HEK293 (cell line): Measurements from ENCODE around the gene APOA5.

ENCODE experiments used
- OVOL3 ChIP-seq: fragments of 450-650 bp; formaldehyde crosslinking; IDR thresholded peaks from 2 replicates; pipeline ENCODE4 v1.5.1; 2016; ENCODE audit warnings: missing biosample characterization, missing genetic modification characterization
- YY1 ChIP-seq: fragments of 450-650 bp; formaldehyde crosslinking; IDR thresholded peaks from 2 replicates; pipeline ENCODE4 v1.5.1; 2018; ENCODE audit warnings: missing biosample characterization, missing genetic modification characterization
- ZBTB21 ChIP-seq: fragments of 450-650 bp; formaldehyde crosslinking; IDR thresholded peaks from 2 replicates; pipeline ENCODE4 v1.5.1; 2017; ENCODE audit warnings: missing biosample characterization, missing genetic modification characterization
- ZBTB8A ChIP-seq: fragments of 450-650 bp; formaldehyde crosslinking; IDR thresholded peaks from 2 replicates; pipeline ENCODE4 v1.5.1; 2016; ENCODE audit warnings: missing biosample characterization, missing genetic modification characterization
- ZFP37 ChIP-seq: fragments of 450-650 bp; formaldehyde crosslinking; IDR thresholded peaks from 2 replicates; pipeline ENCODE4 v1.5.1; 2016; ENCODE audit warnings: missing biosample characterization, missing genetic modification characterization
- ZNF174 ChIP-seq: fragments of 450-650 bp; formaldehyde crosslinking; IDR thresholded peaks from 2 replicates; pipeline ENCODE4 v1.5.0; 2017; ENCODE audit warnings: missing biosample characterization, mild to moderate bottlenecking, missing genetic modification characterization
- ZNF175 ChIP-seq: fragments of 450-650 bp; formaldehyde crosslinking; IDR thresholded peaks from 2 replicates; pipeline ENCODE4 v1.5.1; 2016; ENCODE audit warnings: missing biosample characterization, missing genetic modification characterization
- ZNF223 ChIP-seq: fragments of 450-650 bp; formaldehyde crosslinking; IDR thresholded peaks from 2 replicates; pipeline ENCODE4 v1.5.1; 2016; ENCODE audit warnings: missing biosample characterization, missing genetic modification characterization
- ZNF24 ChIP-seq: fragments of 450-650 bp; formaldehyde crosslinking; IDR thresholded peaks from 2 replicates; pipeline ENCODE4 v1.5.1; 2016; ENCODE audit warnings: missing biosample characterization, missing genetic modification characterization
- ZNF48 ChIP-seq: fragments of 450-650 bp; formaldehyde crosslinking; IDR thresholded peaks from 2 replicates; pipeline ENCODE4 v1.5.1; 2016; ENCODE audit warnings: missing biosample characterization, missing genetic modification characterization
- ZNF76 ChIP-seq: fragments of 450-650 bp; formaldehyde crosslinking; IDR thresholded peaks from 2 replicates; pipeline ENCODE4; 2016; ENCODE audit warnings: low read depth, missing biosample characterization, missing genetic modification characterization, borderline replicate concordance
- TF ChIP-seq, protein P1 (sequence below): fragments of 450-650 bp; formaldehyde crosslinking; optimal IDR thresholded peaks from 2 replicates; pipeline ENCODE3; 2016; ENCODE audit warnings: missing biosample characterization, mild to moderate bottlenecking, missing genetic modification characterization
- TF ChIP-seq, protein P2 (sequence below): fragments of 450-650 bp; formaldehyde crosslinking; IDR thresholded peaks from 2 replicates; pipeline ENCODE4 v1.5.1; 2016; ENCODE audit warnings: missing biosample characterization, missing genetic modification characterization
- TF ChIP-seq, protein P3 (sequence below): fragments of 450-650 bp; formaldehyde crosslinking; IDR thresholded peaks from 2 replicates; pipeline ENCODE4 v1.5.1; 2017; ENCODE audit warnings: missing biosample characterization, mild to moderate bottlenecking, missing genetic modification characterization, moderate library complexity

DNA sequence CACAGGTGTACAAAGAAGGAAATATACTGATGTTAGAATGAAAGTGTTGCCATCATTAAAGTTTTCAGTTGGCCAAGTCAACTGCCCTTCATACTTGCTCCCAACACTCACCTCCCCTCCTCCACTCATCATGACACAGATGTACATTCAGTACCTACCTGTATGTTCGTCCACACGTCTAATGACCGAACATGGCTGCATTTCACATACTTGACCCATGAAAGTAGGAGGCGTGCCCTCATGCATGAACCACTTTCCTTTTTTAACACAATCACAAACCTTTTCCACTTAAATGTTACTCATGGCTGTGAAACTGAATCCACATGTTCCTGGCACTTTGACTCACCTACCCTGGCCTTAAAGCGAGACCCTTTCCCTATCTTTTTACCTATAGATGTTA is 15.7 kb downstream of the APOA5 start:
- TF ChIP-seq, protein P1, sequence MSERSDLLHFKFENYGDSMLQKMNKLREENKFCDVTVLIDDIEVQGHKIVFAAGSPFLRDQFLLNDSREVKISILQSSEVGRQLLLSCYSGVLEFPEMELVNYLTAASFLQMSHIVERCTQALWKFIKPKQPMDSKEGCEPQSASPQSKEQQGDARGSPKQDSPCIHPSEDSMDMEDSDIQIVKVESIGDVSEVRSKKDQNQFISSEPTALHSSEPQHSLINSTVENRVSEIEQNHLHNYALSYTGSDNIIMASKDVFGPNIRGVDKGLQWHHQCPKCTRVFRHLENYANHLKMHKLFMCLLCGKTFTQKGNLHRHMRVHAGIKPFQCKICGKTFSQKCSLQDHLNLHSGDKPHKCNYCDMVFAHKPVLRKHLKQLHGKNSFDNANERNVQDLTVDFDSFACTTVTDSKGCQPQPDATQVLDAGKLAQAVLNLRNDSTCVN (tag by site-specific recombination): no peak
- TF ChIP-seq, protein P2, sequence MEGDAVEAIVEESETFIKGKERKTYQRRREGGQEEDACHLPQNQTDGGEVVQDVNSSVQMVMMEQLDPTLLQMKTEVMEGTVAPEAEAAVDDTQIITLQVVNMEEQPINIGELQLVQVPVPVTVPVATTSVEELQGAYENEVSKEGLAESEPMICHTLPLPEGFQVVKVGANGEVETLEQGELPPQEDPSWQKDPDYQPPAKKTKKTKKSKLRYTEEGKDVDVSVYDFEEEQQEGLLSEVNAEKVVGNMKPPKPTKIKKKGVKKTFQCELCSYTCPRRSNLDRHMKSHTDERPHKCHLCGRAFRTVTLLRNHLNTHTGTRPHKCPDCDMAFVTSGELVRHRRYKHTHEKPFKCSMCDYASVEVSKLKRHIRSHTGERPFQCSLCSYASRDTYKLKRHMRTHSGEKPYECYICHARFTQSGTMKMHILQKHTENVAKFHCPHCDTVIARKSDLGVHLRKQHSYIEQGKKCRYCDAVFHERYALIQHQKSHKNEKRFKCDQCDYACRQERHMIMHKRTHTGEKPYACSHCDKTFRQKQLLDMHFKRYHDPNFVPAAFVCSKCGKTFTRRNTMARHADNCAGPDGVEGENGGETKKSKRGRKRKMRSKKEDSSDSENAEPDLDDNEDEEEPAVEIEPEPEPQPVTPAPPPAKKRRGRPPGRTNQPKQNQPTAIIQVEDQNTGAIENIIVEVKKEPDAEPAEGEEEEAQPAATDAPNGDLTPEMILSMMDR: no peak
- TF ChIP-seq ZNF48 (tag by site-specific recombination): no peak
- no peak for TF ChIP-seq YY1 (tag by site-specific recombination)
- TF ChIP-seq ZNF175 (tag by site-specific recombination): no peak
- no peak for TF ChIP-seq ZNF174 (tag by site-specific recombination)
- TF ChIP-seq ZNF76 (tag by site-specific recombination): no peak
- TF ChIP-seq, protein P3, sequence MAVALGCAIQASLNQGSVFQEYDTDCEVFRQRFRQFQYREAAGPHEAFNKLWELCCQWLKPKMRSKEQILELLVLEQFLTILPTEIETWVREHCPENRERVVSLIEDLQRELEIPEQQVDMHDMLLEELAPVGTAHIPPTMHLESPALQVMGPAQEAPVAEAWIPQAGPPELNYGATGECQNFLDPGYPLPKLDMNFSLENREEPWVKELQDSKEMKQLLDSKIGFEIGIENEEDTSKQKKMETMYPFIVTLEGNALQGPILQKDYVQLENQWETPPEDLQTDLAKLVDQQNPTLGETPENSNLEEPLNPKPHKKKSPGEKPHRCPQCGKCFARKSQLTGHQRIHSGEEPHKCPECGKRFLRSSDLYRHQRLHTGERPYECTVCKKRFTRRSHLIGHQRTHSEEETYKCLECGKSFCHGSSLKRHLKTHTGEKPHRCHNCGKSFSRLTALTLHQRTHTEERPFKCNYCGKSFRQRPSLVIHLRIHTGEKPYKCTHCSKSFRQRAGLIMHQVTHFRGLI (tag by site-specific recombination): no peak
- no peak for TF ChIP-seq ZNF24 (tag by site-specific recombination)
- no peak for TF ChIP-seq ZNF223 (tag by site-specific recombination)
- no peak for TF ChIP-seq ZFP37 (tag by site-specific recombination)
- no peak for TF ChIP-seq OVOL3 (tag by site-specific recombination)
- no peak for TF ChIP-seq ZBTB21 (tag by site-specific recombination)
- TF ChIP-seq ZBTB8A (tag by site-specific recombination): no peak
